Measurements from ENCODE around the gene PTCD2.

- TF ChIP-seq CTCF (IDR thresholded peaks at IDR 0.05) (no peak), POLR2A (IDR thresholded peaks at IDR 0.05) (no peak)
Measured at GRCh38 chr5:72390836-72391235, 70.7 kb downstream of the PTCD2 start.
